Right hindlimb (tissue), 1 donor: Measurements from ENCODE around the gene NIT1.
A peak's percentile ranks its signal among the peaks of the same experiment; 100 is the strongest.
"Not testable (repeated sequence)": the region's sequence is repeated elsewhere in the genome, so short reads cannot be mapped to it uniquely, and the experiment has no call there.

ENCODE experiments used
- DNase-seq: peaks from one replicate; pipeline ENCODE4 v3.0.0-alpha.2; 2018

The NIT1 gene

DNA sequence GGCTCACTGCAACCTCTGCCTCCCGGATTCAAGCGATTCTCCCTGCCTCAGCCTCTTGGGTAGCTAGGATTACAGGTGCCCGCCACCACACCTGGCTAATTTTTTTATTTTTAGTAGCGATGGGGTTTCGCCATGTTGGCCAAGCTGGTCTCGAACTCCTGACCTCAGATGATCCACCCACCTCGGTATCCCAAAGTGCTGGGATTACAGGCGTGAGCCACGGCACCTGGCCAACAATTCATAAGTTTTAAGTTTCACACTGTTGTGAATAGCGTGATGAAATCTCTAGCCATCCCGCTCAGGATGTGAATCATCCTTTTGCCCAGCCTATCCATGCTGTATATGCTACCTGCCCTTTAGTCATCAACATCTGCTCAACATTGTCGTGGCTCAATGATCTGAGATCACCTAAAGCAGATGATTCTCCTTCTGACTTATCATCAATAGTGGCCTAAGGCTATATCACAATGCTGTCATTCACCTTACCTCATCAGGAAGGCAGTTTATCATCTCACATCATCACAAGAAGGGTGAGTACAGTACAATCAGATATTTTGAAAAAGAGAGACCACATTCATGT lies 2.7 kb upstream of the NIT1 start:
- no peak for DNase-seq

DNA sequence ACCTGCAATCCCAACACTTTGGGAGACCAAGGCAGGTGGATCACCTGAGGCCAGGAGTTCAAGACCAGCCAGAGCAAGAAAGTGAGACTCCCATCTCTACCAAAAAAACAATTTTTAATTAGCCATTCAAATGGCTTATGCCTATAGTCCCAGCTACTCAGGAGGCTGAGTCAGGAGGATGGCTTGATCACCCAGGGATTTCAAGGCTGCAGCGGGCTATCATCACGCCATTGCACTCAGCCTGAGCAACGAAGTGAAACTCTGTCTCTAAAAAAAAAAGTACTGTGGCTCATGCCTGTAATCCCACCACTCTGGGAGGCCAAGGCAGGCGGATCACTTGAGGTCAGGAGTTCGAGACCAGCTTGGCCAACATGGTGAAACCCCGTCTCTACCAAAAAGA lies 1.9 kb upstream of the NIT1 start:
- DNase-seq = not testable (repeated sequence)

DNA sequence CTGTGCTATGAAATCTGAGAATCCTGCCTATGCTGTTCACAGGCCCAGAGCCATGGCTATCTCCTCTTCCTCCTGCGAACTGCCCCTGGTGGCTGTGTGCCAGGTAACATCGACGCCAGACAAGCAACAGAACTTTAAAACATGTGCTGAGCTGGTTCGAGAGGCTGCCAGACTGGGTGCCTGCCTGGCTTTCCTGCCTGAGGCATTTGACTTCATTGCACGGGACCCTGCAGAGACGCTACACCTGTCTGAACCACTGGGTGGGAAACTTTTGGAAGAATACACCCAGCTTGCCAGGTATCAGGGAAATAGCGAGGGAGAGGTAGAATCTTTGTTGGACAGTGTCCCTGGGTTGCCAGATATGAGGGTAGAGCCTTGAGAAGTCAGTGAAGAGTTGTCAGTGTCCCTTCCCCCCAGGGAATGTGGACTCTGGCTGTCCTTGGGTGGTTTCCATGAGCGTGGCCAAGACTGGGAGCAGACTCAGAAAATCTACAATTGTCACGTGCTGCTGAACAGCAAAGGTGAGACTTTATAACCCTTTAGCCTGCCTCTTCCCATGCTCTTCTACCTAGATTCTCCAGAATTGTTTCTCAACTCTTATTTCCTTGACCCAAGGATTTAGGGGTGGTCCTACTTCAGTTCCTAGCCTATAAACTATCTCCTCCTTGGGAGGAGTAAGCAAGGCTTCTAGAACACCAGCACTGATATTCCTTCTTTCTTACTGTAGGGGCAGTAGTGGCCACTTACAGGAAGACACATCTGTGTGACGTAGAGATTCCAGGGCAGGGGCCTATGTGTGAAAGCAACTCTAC lies 1.4 kb downstream of the NIT1 start:
- peak; percentile 46 for DNase-seq

DNA sequence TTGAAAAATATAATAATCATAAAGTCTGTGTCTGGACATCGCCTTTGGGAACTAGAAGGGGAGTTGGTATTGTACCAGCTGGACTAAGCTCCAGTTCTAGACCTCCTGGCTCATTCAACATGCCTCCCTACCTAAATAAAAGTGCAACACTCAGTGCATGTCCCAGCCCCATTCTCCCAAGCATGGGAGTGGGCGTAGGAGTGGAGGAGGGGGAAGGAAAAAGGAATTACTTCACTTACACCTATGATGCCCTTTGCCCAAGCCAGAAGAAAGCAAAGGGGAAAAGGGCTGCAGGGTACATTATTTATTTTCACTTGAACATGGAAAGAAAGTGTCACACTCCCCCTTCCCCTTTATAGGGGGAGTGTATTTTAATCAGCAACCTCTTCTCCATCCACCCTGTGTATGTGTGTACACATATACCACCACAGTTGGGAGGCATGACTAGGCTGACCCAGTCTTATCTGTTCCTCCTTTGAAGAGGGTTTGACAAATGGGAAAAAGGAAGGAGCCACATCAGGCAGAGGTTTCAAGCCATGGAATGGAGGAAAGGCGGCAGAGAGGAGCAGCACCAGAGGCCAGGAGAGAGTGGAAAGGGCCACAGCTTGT lies 3.2 kb downstream of the NIT1 start:
- DNase-seq = no peak

DNA sequence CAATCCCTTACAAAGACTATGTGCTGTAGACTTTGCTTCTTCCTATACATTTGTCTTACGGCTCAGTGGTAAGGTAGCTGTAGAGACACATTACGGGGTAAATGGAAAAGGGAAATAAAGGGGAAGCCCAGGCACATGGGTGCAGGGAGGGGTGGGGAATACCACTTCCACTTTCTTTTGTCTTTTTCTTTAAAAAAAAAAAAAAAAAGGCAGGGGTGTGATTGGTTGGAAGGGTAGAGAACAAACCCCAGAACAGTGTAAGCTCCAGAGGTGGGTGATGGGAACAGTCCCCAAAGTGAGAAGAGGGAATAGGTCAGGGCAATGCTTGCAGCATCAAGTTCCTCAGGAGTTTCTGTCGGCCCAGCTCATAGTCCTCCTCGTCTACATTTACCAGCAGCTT lies 3.9 kb downstream of the NIT1 start:
- no peak for DNase-seq

DNA sequence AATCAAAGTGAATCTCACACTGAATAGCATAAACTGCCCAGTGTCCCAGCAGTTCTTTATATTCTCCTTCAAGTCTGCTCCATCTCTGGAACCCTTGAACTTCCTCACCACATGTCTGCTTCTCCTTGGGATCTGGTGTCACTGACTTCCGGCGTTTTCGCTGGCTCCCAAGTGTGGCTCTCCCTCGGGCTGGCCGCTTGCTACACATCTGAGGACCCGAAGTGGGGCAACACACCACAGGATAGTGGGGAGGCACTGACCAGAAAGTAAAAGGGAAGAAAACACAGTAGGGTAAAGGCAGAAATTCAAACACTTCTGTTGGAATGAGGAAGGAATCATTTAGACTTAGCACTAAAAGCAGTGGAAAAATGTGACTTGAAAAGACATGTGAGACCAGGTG lies 5.1 kb downstream of the NIT1 start:
- no peak for DNase-seq

DNA sequence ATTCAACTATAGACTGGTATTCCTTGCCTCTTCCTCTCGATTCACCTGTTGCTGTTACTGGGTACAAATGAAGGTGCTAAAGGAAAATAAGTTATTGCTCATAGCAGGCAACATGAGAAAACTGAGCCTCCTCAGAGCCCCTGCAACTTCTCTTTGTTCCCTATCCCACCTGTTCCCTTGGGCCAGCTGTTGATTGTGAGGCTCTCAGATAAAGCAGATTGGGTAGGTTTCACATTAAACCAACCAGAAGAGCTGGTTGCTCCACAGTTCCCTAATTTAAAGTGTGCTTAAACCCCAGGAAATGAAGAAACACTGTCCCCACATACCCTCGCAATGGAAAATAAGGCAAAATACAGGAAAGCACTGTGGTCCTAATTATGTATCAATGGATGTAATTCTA lies 9.7 kb downstream of the NIT1 start:
- no peak for DNase-seq

DNA sequence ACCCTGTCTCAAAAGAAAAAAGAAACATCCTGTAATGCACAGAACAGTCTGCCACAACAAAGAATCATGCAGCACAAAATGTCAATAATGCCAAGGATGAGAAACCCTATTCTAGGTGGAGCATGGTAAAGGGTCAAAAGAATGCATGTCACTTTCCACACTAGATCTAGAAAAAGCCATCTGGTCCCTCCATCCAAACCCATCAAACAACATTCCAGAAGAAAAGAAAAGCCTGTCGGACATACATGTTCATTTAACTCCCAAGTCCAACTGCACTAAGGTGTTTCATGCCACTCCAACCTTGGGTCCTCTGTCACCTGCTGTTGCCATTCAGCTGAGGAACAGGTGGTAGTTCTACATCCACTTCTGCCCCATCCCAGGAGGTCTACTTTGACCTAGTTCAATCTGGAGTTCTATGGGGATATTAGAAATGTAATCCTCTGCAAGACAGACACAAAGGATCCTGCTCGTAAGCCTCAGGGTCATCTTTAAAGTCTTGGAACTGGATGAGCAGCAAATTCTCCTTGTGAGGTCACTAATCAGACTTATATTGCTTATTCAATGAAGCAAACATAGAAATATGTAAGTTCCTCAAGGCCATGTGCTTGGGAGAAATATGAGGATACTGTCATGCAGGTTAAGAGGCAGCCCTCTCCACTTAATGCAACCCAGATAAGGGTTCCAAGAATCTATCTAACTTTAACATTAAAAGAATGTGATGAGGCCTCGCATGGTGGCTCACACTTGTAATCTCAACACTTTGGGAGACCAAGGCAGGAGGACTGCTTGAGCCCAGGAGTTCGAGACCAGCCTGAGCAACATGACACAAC lies 10.9 kb downstream of the NIT1 start:
- no peak for DNase-seq

DNA sequence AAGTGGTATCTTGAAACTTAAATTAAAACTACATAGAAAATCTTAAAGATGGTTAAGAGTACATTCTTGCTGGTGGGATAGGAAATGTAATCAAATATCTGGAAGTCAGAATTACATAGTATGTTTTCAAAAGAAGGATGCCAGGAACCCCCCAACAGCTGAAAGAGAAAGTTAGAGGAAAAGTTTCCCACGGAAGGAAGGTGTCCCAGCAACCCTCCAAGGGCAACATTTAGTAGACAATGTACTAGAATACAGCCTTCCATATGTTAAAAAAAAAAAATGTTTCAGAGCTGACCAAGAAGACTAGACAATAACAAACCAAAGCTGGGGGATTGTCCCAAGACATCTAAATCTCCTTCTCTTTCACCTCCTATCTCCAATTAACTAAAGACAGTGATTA lies 12.4 kb downstream of the NIT1 start:
- DNase-seq = no peak

DNA sequence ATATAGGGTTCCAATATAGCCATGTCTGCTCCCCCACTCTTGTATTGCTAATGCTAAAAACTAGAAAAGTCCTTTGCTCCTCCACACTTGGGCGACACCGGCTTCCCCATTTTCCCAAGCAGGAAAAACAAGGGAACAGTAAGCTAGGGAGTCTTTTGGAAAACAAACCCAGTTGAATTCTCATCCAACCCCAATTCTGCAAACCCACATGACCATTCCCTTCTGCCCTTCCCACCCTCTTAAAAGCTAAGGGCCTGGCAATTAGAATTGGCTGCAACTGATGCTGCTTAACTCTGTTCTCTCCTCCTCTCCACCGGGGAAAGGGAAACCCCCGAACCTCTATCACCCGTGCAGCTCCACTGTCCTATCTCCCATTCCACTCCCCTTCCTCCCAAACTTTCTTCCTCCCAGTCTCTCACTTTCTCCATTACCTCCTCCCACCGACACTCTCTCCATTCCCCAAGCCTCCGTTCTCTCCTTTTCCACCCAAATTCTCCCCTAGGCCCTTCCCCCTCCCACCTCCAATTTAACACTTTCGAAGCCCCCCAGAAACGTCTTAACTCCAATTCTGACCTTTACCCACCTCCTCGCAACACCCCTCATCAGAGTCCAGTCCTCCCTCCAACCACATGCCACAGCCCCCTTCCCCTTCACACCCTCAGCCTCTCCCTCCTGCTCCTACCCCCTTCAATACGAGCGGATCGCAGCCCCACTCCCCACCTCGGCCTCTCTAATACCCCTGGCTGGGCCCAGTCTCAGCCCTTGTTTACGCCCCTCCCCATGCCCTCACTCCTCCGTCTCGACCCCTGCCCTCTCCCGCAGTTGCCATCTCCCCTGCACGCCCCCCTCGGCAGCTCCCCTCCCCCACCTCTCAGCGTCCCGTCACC lies 13.9 kb downstream of the NIT1 start:
- DNase-seq = peak; percentile 49

DNA sequence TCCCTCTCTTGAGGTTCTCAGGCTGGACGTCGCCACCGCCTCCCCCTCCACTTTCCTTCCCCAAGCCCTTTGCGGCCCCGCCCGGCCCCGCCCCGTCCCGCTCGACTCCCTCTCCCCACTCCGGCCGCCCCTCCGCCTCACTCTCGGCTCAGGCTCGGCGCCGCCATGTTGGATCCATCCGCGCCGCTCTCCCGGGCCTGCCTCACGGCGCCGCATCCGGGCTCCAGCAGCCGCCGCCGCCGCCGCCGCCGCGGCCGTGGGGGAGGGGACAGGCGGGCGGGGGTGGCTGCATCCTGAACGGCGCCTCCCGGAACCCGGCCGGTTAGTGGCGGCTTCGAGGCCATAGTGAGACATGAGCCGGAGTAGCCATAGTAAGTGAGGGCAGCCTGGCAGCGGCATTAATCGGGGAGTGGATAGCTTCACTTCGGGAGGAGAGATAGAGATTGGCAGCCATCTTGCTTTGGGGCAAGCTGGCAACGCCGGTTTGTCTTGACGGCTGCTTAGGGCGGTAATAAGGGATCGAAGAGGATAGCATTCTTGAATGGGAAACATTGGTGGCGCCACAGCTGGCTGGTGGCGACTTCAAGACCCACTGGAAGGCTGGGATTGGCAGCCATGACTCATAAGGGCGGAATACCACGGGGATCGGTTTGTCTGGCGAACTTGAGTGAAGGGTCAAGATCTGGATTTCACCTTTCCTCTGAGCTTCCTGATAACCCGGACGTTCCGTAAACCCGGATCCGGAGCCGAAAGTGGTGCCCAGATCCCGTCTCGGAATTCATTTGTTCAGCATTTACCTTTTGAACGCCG lies 14.7 kb downstream of the NIT1 start, which contains the start of gene DEDD:
TSS of gene DEDD (minus strand) at position 258 of the 810 bp plus-strand sequence. CDS start 8,205 bp downstream, outside the sequence.
- DNase-seq = peak; percentile 97

DNA sequence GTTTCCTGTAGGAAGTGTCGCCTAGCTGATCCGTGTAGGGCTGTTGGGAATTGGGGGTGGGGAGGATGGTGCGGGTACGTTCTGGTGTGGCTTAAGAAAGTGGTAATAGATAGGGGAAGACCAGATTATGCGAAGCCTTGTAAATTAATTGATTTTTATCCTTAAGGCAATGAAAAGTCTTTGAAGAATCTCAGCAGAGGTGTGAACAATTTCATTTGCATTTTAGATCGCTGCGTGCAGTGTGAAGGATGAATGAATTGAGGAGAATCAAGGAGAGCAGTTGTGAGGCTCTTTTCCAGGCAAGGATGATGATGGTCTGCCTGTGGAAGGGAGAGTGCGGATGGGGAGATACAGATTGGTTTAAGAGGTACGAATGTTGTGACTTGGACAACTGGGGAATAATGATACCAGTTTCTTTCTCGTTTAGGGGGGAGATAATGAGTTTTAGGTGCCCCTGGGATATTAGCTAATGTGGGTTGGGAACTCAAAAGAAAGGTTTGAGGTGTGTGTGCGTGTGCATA lies 15.4 kb downstream of the NIT1 start:
- DNase-seq = no peak

DNA sequence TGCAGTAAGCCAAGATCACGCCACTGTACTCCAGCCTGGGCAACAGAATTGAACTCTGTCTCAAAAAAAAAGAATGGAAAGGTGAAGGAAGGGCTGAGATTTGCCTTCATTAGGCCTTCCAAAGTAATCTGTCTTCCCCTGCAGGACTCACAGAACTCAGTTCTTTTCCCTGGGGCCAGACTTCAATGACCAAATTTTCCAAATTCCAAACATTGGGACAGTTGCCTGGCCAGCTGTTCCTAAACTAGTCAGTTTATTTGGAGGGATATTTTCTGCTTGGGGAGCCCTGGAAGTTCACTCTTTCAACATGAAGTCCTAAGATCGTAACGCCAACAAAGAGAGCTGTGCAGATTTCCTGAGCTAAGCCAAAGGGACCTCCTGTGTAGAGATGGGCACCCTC lies 20.0 kb downstream of the NIT1 start:
- DNase-seq = no peak

DNA sequence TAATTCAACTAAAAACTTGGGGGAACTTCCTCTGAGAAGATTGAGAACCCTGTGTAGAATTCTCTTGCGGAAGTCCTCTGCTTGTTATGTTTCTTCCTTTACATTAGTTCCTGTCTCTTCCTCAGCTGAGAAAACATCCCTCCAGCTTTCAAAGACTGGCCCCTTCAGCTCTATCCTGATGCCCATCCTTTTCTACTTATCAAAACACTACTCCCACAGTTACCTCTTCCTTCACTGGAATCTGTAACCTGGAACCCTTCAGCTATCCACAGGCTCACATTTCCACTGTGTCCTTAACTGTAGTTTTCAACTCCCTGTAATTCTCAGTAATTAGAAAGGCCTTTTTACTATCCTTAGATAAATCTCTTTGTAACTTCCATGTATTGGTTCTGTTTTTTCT lies 20.5 kb downstream of the NIT1 start:
- DNase-seq = no peak

DNA sequence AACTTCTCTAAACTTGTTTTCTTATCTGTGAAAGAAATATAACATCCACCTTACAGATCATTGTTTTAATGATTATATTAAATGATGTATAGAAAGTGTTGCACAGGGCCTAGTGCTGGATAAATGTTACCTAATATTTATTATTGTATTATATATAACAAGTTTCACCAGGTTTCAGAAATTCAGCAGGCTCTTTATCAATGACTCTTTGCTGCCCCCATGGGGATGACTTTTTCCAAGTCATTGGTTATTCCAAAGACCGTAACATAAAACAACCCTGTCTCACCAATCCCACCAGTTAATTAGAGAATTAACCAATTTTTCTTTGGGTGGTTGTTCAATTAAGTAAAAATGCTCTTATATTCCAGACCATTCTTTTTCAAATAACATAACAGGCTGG lies 21.9 kb downstream of the NIT1 start:
- no peak for DNase-seq

DNA sequence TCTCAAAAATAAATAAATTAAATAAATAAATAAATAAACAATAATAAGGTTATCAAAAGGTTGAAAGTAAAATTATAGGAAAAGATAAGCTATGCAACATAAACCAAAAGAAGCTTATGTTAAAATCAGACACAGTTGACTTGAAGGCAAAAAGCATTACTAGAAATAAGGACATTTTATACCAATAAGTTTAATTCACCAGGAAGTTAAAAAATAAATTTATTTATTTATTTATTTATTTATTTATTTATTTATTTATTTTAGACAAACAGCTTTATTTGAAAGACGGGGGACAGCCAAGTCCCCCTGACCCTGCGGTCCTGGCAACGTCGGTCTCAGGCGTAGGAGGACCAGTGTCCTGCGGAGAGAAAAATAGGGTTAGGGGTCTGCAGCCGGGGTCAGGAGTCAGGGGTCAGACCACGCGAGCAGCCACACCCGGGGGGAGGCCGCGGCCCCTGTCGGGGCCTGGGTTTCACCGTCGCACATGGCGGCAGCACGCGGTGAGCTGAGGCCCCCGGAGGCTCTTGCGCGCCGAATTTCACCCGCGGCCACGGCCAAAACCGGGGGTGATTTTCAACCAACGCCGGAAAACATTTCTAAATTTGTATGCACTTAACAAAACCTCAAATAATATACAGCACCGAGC lies 23.0 kb downstream of the NIT1 start:
- no peak for DNase-seq

DNA sequence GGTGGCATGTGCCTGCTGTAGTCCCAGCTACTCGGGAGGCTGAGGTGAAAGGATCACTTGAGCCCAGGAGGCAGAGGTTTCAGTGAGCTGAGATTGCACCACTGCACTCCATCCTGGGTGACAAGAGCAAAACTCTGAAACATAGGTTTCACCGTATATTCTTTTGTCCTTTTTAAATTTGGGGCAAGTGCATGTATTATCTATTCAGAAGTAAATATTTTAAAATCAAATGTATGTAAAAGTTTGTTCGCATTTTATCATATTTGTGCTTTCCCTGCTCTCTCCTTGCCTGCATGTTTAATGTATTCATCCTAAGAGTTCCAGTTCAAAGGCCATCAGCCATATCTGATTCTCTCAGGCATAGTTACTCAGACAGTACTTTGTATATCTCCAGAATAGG lies 27.9 kb downstream of the NIT1 start:
- no peak for DNase-seq

DNA sequence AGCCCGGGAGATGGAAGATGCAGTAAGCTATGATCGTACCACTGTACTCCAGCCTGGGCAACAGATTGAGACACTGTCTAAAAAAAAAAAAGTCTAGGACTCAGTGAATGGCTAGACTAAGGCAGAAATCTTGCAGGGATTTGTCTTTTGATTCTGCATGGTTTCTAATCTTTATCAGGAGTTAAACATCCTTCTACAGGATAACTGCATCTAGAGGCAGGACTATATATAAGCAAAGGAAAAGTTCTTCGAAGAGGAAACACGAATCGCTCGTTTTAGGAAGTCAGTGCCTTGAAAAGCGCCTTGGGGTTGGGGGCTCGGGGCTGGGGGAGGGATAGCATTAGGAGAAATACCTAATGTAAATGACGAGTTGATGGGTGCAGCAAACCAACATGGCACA lies 35.3 kb downstream of the NIT1 start:
- DNase-seq = no peak

DNA sequence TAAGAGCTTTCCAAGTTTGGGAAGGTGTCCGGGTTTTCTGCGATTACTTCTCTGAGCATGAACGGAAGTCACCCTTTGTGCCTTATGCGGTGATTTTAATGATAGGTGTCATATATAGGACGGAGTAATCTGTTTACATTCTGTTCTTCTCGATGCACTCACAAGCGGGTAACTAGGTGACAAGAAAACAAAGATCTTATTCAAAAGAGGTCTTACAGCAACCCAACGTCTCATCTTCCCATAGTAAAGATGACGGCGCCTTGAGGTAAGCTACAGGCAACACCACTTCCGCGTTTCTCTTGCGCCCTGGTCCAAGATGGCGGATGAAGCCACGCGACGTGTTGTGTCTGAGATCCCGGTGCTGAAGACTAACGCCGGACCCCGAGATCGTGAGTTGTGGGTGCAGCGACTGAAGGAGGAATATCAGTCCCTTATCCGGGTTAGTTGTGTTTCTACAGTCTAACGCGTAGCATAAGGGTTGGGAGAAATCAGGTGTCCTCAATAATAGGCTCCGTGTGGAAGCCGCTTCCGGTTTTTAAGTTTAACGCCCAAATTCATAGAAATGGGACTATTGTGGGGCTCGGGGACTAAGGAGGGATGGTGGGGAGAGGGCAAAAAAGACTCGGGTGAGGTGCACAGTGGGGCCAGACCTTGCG lies 35.9 kb downstream of the NIT1 start, which contains the start of gene UFC1:
TSS of gene UFC1 (plus strand) at position 297 of the 656 bp plus-strand sequence. CDS start at position 317, 20 bp downstream.
- DNase-seq = peak; percentile 90

DNA sequence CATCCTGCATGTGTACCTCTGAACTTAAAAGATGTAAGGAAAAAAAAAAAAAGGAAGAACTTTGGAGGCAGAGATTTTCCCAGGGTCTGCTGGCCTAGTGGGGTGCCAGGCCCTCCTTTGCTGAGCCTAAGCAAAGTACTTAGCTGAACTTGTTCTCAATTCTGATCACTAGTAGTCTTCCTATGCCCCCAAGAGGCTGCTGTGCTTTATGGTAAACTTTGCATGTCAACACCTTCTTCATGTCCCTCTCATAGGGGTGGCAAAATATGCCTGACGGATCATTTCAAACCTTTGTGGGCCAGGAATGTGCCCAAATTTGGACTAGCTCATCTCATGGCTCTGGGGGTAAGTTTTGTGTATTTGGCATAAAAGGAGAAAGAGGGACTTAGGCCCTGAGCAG lies 40.0 kb downstream of the NIT1 start:
- DNase-seq = no peak
